ENCODE results near the gene SLC4A7.
"Not testable (repeated sequence)": the region's sequence is repeated elsewhere in the genome, so short reads cannot be mapped to it uniquely, and the experiment has no call there.

SLC4A7 gene

GRCh38 chr3:27429909-27430308, 54.3 kb downstream of the SLC4A7 start:
- DNase-seq (ENCODE audit: low read depth in 2 of 2), result no peak

- no peak for DNase-seq (ENCODE audit: low read depth in 2 of 2)
Observed at GRCh38 chr3:27428446-27428845, 55.7 kb downstream of the SLC4A7 start.

DNA sequence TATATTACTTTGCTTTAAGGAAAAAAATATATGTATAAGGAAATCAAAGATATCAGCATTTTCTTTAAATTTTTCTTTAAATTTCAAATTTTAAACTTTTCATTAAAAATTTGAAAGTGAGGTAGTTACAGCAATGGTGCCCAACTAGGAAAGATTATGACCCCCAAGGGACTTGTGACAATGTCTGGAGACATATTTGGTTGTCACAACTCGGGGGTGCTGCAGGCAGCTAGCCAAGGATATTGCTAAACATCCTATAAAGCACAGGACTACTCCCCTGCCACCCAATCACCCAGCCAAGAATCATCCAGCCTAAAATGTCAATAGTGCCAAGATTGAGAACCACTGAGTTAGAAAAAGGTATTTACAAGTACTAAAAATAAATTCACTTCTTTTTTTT, 57.3 kb downstream of the SLC4A7 start:
- no peak for DNase-seq (ENCODE audit: low read depth in 2 of 2)

- DNase-seq (ENCODE audit: low read depth in 2 of 2), result no peak
Observed at GRCh38 chr3:27425896-27426565, 58.2 kb downstream of the SLC4A7 start.

- DNase-seq (ENCODE audit: low read depth in 2 of 2), result not testable (repeated sequence)
Observed at GRCh38 chr3:27424812-27425521, 59.2 kb downstream of the SLC4A7 start.

DNA sequence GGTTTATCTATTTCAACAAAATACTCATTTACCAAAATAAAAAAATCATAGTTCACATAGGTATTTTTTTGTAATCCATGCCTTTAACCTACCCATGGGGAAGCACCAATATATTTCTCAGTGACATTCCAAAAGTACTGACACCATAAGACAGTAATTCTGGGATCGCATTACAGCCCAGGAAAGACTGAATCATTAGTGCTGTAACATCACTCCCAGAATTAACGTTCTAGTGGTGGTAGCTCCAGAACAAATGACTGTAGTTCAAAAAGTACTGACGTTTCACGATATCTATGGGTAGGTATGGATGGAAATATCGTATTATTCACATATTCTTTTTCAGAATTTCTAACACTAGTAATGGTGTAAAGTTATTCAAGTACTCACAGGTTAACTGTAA, 60.7 kb downstream of the SLC4A7 start:
- DNase-seq (ENCODE audit: low read depth in 2 of 2), result no peak

DNA sequence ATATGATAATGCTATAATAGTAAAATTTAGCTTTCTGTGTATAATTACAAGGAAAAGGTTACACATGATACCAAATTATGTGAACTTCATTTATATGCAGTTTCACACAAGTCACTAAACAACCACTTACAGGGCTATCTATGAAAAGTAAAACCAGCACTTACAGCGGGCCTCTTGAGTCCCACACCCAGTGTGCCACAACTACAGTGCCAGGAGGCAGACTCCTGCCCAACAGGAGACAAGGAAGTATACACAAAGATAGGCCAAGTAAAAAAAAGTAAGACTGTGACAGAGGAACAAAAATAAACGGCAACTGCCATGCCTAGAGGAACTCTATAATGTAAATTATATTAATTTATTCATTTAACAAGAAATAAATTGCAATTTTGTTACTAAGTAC, 61.6 kb downstream of the SLC4A7 start:
- no peak for DNase-seq (ENCODE audit: low read depth in 2 of 2)

GRCh38 chr3:27415202-27415601, 69.0 kb downstream of the SLC4A7 start:
- DNase-seq (ENCODE audit: low read depth in 2 of 2), result no peak

- DNase-seq (ENCODE audit: low read depth in 2 of 2), result no peak
Observed at GRCh38 chr3:27392950-27393679, 91.1 kb downstream of the SLC4A7 start.

GRCh38 chr3:27392414-27392813, 91.8 kb downstream of the SLC4A7 start:
- not testable (repeated sequence) for DNase-seq (ENCODE audit: low read depth in 2 of 2)

DNA sequence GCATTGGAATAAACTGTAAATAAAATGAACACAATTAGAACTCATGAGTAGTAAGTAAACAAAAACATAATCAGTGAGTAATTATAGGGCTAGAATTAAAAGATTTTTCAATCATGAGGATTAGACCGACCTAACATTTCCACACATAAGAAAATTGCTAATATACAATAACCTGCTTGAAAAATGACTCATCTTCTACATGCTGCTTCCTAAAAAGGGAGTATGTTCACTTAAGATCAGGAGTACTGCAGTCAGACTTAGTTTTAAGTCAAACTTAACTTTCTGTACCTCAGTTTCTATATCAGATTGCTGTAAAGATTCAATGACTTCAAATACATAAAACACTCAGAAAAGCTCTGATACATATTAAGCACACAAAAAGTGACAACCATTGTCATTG, 92.4 kb downstream of the SLC4A7 start:
- DNase-seq (ENCODE audit: low read depth in 2 of 2), result no peak

GRCh38 chr3:27387625-27388024, 96.6 kb downstream of the SLC4A7 start:
- no peak for DNase-seq (ENCODE audit: low read depth in 2 of 2)

- DNase-seq (ENCODE audit: low read depth in 2 of 2), result no peak
Observed at GRCh38 chr3:27385504-27385903, 98.7 kb downstream of the SLC4A7 start.

DNA sequence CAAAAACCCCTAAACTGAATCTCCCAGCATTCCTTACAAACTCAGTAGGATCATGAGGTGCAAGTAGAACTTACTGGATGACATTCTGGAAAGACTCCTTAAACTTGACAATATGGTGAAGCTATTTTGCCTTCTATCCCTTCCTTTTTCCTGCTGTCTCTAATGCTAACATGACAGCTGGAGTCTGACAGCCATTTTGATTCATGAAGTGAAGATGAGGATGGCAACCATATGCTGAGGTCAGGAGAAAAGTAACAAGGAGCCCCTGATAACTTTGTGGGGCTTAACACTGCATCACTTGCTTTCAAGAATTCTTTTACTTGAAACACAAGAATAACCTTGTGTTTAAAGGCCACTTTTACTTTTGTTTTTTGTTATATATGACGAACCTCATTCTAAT, 100.0 kb downstream of the SLC4A7 start:
- no peak for DNase-seq (ENCODE audit: low read depth in 2 of 2)

DNA sequence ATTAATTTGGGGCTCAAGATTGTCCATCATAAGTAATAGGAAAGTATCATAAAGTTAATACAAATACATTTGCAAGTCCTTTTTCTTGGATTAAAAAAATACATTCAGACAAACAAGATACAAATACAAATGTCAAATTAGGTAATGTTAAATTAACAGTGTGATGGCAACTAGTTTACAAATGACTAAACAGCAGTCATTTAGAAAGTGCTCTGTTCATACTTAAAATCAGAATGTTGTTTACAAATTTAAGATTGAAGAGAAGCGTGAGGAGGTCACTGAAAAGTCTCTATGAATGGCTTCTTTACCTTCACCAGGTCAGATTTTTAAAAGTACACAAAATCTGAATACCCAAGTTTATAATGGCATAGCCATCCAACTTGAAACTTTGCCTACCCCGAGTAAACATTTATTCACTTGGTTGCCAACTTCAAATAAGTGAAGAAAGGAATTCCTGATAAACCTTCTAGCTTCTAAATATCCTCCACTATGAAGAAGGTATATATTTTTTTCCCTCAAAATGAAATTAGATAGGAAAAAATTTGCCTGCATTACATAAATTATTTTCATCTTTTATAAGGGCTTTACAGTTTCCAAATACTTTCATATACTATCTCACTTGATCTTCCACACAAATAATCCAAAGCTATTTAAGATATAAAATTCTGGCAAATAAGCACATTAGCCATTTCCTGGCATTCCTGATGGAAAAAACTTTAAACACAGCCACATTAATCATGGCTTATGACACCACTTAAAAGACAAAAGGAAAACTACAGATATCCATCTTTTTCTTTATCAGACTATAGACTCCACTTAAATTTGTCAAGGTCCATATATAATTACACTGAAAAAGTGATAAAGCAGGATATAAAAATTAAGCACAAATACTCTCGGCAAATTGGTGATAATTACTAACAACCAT, 103.5 kb downstream of the SLC4A7 start:
- no peak for DNase-seq (ENCODE audit: low read depth in 2 of 2)

- no peak for DNase-seq (ENCODE audit: low read depth in 2 of 2)
Observed at GRCh38 chr3:27378331-27378730, 105.9 kb downstream of the SLC4A7 start.

DNA sequence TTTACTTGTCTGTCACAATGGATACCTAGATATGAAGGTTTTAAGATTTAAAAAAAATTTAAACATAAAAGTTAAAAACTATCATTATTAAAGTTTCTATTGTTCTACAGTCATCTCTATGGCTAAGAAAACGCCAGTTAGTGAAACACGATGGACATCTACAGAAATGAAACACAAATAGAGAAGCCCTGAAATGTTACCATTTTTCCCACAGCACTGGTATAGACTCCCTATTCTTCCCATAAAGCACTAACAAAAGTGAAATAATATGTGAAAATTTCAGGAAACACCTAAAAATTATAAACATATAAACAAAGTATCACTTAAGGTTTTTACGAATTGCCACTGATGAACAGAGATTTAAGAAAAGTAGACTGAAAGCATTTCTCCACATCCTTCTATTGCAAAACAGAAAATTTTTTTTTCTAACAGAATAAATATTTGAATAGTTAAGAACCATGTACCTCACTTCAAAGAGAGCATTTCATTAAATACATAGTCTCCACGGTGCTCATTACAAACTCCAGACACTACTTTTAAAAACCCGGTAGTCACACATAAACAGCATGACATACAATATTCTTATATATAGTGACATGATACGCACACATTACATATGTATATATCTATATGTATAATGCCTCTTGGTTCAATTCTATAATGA, 107.9 kb downstream of the SLC4A7 start:
- DNase-seq (ENCODE audit: low read depth in 2 of 2), result no peak

DNA sequence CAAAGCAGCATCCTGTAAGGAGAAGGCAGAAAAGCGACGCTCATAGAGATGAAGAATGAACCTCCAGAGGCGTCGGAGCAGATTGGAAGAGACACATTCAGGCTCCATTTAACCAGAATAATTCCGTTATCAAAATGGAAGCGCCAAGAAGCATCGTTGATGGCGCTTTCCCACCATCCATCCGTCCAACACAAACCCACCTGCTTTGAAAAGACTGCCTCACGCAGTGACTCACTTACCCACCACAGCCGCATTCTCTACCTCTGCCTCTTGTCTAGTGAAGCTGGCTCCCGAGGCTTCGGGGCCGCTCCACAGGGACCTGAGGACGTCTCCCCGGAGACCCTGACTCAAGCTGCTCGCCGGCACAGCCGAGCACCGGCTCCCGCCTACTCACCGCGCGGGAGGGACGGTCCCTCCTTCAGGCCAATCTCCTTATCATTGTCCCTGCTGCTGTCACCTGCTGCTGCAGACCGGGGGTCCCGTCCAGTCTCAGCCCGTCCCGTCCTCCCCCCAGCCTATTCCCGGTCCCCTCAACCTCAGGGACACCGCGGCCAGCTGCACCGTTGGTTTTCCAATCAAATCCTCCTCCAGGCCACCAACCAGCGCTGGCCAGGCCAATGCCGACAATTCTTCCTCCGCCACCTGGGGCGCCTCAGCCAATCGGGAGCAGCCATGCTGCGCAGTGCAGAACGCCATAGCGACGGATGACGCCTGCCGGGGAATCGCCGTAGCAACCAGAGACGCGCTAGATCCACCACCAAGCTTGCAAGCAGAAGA, 115.2 kb downstream of the SLC4A7 start, which contains the start of gene NEK10:
NEK10 (minus strand) TSS at position 553 of the 777 bp plus-strand sequence. CDS start 16,501 bp downstream, outside the sequence.
- peak; percentile 82 to 85 for DNase-seq (ENCODE audit: low read depth in 2 of 2)

- DNase-seq (ENCODE audit: low read depth in 2 of 2), result no peak
Observed at GRCh38 chr3:27366062-27366591, 118.1 kb downstream of the SLC4A7 start.
